ENCODE measurements around the gene METTL22.

Gene METTL22

DNA sequence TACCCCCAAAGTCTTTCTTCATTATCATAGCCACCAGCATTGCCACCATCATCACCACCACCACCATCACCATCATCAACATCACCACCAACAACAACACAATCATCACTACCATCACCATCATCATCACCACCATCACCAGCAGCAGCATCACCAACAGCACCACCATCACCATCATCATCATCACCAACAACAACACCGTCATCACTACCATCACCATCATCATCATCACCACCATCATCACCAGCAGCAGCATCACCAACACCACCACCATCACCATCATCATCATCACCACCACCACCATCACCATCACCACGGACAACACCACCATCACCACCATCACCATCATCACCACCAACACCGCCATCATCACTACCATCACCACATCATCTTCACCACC lies 30.7 kb upstream of the METTL22 start:
- no peak for FAIRE-seq
- DNase-seq (ENCODE audit: insufficient read length, low spot score), result no peak

DNA sequence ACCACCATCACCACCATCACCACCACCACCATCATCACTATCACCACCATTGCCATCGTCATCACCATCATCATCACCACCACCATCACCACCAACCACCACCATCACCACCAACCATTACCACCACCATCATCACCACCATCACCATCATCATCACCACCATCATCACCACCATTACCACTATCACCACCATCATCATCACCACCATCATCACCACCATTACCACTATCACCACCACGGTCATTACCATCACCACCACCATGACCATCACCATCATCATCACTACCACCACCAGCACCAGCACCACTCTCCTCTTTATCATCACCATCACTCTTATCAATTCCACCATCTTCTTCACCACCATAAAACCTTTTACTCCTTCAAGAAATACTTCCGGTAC lies 30.0 kb upstream of the METTL22 start:
- DNase-seq (ENCODE audit: insufficient read length, low spot score), result no peak
- no peak for FAIRE-seq

DNA sequence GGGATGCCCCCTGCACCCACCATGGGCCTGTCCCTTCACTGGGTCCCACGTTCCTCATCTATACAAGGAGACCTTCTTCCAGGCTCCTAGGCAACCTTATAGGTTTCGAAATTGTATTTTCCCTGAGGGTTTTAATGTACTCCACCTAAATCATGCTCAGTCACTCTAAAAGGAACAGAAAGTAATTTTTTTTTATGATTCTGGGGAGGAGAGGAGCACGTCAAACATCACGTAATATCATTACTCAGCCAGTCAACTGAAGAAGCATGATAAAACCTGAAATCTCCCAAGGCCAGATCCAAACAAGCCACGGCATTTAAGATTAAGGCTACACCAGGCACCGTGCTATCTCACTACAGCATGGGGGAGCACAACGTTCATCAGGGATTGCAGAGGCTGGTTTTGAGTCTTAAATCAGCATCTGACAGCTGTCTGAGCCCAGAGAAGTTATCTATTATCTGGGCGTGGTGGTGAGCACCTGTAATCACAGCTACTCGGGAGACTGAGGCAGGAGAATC lies 27.3 kb upstream of the METTL22 start:
- FAIRE-seq, result no peak
- no peak for DNase-seq (ENCODE audit: insufficient read length, low spot score)

DNA sequence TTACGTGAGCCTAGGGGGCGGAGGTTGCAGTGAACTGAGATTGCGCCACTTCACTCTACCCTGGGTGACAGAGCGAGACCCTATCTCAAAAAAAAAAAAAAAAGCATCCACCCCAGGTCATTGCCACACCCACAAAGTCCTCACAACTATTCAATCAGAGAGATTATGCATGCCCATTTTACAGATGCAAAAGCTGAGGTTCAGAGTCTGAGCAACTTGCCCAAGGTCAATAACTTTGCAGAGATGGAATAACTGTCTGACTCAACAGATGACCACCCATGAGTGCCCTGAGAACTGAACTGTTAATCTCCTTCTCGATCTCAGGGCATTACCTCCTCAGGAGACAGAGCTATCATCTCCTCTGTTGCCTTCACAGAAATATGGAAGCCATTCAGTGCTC lies 25.7 kb upstream of the METTL22 start:
- FAIRE-seq (no peak), DNase-seq (ENCODE audit: insufficient read length, low spot score) (no peak)

DNA sequence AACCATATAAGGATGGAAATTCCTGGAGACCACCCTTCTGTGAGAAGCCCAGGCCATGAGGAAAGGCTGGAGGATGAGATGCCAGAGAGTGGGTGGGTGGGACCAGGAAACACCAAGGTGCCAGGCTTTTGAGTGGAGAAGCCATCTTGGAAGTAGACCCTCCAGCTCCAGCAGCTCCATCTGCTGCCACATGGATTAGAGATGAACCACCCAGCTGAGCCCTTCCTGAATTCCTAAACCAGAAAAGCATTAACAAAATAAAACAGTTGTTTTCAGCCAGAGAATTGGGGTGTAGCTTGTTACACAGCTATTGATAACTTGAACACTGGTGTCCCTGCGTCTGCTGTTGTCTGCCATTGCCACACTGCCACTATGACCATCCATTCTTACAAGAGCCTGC lies 24.9 kb upstream of the METTL22 start:
- FAIRE-seq, result no peak
- DNase-seq (ENCODE audit: insufficient read length, low spot score), result no peak

DNA sequence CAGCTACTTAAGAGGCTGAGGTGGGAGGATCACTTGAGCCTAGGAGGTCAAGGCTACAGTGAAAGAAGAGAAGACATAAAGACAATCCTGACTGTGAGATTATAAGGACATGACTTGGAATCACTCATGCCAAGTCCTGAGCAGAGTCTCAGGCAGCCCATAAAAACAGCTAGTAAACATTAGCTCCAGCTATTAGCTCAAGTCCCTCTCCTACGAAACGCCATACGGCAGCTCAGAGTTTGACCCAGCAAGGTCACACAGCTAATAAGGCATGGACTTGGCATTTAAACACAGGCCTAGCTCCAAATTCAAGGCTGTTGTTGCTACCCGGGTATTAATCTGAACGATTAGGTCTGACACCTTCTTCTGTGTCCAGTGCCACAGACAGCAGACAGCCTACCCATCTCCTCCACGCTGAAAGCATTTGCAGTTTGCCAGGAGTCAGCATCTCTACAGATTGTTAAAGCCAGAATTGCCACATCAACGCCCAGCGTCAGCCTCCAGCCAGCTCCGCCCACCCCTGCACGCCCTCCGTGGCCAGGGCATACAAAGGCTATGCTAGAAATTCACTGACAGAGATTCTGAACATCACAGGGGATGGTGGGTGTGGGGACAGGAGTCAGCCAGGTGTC lies 21.2 kb upstream of the METTL22 start:
- DNase-seq (ENCODE audit: insufficient read length, low spot score), result no peak
- no peak for FAIRE-seq

DNA sequence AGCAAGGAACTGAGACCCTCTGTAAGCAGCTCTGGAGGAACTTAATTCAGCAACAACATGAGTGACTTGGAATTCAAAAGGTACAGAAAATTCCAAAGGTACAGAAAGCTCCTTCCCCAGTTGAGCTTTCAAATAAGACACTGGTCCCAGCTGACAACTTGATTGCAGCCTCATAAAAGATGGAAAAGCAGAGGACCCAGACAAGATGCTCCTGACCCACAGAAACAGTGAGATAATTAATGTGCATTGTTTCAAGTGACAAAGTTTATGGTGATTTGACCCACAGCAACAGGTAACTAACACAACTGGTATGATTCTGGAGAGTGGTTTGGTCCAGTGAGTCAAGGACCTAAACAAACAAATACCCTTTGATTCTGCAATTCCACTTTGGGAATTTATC lies 15.9 kb upstream of the METTL22 start:
- FAIRE-seq (no peak), DNase-seq (ENCODE audit: insufficient read length, low spot score) (no peak)

DNA sequence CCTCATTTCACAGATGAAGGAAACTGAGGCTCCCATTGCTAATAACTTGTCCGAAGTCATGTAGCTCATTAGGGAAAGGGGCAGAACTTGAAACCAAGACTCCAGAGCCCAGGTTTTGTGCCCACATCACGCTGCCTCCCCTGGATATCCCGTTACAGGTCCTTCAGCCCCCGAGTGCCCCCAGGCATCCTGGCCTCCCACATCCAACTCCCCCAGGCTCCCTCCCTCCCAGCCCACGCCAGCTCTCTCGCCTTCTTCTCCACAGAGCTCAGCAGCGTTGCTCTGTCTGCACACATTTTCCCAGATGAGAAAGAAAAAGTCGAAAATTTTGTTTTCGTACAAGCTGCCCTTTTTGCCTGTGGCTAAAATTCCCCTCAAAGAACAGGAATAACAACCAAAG lies 14.3 kb upstream of the METTL22 start:
- FAIRE-seq (no peak), DNase-seq (ENCODE audit: insufficient read length, low spot score) (no peak)

DNA sequence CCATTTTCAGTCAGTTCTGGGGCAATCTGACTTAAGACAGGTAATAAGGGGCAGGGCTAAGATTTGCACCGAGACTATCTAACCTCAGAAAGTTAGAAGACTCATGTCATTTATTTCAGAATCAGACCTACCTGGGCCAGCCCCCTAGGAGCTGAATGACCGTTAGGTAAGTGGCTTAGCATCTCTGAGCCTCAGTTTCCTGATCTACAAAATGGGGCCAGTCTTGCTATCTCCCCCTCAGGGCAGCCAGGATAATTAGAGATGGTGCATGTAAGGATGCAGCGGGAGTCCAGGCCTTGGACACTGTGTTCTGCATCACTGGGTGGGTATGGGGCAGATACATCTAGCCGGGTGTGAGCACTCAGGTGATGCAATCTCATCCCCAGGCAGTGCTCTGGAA lies 10.4 kb upstream of the METTL22 start:
- DNase-seq (ENCODE audit: insufficient read length, low spot score), result no peak
- no peak for FAIRE-seq

DNA sequence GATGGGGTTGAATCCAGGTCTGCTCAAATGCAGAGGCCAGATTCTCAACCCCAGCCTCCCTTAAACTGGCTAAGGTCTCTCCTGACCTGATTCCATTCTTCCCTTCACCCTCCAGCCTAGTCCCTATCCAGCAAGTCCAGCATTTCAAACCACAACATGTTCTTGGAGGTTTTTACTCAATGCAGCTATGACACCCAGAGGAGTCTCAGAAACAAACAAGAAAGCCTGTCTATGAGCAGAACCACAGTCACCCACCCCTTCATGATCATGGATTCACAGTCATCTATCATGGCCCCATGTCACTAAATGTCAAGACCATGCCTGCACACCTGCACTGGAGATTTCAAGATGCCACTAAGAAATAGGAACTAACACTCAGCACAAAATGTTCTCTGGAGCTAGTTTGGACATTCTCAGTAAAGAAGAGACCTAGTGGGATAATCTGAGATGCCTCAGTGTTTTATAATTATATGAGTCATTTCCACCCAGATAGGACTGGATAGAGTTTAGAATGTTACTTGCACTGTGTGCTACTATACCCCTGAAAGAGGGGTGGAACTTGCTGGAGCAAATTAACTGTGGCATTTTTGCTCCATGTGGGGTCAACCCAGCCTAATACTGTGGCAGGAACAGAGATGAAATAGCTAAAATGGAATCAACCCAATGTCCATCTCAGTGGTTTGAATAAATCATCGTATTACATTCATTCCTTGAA lies 9.5 kb upstream of the METTL22 start:
- FAIRE-seq (no peak), DNase-seq (ENCODE audit: insufficient read length, low spot score) (no peak)

DNA sequence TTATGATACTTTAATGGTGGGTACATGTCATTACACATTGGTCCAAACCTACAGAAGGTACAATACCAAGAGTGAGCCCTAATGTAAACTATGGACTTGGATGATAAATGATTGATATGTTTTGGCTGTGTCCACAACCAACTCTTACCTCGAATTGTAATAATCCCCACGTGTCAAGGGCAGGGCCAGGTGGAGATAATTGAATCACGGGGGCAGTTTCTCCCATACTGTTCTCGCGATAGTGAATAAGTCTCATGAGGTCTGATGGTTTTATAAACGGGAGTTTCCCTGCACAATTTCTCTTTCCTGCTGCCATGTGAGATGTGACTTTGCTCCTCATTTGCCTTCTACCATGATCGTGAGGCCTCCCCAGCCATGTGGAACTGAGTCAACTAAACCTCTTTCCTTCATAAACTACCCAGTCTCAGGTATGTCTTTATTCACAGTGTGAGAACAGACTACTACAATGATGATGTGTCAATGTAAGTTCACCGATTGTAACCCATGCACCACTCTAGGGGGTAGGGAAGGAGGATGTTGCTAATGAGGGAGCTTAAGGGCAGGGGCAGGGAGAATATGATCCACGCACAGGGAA lies 7.0 kb upstream of the METTL22 start:
- peak; percentile 13 for FAIRE-seq

DNA sequence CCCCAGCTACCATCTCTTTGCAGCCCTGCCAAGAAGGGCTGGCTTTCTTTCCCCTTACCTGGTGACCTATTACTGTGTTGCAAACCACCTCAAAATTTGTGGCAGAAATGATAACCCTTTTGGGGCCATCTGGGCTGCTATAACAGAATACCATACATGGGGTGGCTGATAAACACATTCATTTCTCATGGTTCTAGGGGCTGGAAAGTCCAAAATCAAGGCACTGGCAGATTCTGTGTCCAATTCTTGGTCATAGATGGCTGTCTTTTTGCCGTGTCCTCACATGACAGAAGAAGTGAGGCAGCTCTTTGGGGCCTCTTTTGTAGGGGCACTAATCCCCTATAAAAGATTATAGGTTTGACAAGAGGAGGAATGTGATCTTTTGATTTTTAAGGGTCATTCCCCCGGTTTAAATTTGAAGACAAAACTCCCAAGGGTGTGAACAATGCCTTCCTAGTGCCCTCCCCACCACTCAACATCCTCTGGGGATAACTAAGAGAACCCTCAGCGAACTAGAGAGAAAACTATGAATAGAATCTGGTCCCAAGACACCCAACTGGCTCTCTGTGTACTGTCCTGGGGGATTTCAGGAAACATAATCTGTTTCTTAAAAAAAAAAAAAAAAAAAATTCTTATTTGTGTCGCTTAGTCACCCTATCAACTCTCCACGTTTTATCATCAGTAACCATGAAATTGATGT lies 1.7 kb upstream of the METTL22 start:
- FAIRE-seq, result no peak
- DNase-seq (ENCODE audit: insufficient read length, low spot score), result no peak

More for the DNA sequence above, 7.0 kb upstream of the METTL22 start:
- no peak for DNase-seq (ENCODE audit: insufficient read length, low spot score)

DNA sequence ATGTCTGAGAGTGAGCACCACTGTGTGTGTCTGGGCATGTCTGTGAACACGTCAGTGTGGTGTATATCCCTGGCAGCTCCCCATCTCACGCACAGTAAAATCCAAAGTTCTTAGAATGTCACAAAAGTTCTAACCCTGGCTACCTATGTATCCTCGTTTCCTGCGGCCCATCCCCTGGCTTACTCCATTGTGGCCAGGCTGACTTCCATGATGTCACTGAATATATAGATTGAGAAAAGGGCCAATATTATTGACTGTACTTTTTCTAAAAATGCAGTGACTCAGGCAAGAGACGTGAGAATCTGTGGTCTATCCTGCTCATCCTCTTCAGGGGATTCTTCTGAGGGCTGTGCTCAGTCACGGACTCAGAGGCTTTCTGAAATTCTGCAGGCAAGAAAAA lies 963 bp upstream of the METTL22 start:
- FAIRE-seq (no peak), DNase-seq (ENCODE audit: insufficient read length, low spot score) (no peak)

DNA sequence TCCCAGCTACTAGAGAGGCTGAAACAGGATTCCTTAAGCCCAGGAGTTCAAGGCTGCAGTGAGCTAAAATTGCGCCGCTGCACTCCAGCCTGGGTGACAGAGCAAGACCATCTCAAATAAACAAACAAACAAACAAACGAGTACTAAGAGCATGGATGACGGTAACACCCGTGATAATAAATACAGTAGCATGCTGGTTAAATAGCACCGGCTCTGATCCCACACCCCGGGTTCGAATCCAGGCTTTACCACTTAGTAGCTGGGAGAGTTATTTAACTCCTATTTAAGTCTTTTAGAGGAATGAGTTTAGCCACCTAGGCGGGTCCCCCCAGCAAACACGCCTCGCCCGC lies 301 bp upstream of the METTL22 start:
- DNase-seq (ENCODE audit: insufficient read length, low spot score) (no peak), FAIRE-seq (no peak)

DNA sequence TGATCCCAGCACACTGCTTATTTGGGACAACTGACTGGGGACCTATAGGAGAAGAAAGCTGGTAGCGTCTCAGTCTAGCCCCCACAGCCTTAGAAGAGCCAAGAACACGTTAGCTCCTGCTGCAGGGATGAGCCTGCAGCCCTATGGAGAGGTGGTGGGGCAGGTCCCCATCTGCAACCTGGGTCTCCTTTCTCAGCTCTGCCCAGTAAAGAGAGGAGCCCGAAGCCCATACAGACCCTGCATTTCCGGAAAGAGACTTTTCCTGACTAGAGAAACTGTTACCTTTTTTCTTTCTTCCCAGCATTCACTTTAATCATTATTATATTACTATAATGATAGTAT lies 788 bp downstream of the METTL22 start:
- DNase-seq (ENCODE audit: insufficient read length, low spot score) (no peak), FAIRE-seq (no peak)

DNA sequence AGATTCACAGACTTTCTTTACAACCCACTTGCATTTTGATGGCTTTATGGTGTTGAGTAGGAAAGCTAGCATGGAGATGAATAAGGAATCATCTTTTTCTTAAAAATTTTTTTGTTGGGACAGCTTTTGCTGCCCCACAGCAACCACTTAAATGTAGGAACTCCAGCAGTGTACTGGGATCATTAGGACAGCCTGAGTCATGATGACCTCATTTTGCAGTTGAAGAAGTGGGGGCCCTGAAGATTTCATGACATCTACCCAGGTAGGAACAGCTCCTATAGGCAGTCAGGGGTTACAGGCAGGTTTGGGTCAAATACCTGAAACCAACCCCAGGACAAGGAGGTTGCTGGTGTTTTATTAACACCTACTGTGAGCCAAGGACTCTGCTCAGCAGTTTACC lies 2.1 kb downstream of the METTL22 start:
- FAIRE-seq (no peak), DNase-seq (ENCODE audit: insufficient read length, low spot score) (no peak)

DNA sequence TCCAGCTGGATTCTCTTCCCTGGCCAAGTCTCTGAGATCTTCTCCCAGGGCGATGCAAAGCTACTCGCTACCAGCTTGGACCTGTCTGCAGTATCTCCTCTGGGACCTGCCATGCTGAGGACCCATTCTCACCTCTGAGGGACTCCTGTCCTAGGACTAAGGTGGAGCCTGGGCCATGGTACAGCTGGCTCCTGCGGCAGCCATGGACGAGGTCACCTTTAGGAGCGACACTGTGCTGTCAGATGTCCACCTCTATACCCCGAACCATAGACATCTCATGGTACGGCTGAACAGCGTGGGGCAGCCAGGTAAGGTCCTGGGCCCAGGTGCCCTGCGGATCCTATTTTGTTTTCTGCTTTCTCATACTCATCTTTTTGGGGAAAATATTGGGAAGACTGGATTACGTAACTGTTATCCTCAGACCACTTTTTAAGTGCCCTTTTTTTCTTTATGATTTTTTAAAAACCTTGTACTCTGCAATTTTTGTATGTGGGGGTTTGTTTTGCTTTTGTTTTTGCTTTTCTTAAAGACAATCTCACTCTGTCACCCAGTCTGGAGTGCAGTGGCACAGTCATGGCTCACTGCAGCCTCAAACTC lies 4.1 kb downstream of the METTL22 start:
- DNase-seq (ENCODE audit: insufficient read length, low spot score) (no peak), FAIRE-seq (no peak)

DNA sequence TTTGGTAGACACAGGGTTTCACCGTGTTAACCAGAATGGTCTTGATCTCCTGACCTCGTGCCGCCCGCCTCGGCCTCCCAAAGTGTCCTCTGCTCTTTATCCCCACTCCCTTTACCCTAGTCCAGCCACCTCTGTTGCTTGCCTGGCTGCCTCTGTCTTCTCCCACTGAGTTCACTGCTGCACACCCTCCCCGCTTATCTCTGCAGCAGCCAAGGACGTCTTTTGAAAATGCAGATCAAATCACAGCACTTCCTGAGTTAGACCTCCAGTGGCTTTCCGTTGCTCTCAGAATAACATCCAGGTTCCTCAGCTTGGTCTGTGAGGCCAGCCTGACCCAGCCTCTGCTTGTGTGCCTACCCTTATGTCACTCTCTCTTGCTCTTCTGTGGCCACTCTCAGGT lies 5.4 kb downstream of the METTL22 start:
- no peak for DNase-seq (ENCODE audit: insufficient read length, low spot score)
- no peak for FAIRE-seq

DNA sequence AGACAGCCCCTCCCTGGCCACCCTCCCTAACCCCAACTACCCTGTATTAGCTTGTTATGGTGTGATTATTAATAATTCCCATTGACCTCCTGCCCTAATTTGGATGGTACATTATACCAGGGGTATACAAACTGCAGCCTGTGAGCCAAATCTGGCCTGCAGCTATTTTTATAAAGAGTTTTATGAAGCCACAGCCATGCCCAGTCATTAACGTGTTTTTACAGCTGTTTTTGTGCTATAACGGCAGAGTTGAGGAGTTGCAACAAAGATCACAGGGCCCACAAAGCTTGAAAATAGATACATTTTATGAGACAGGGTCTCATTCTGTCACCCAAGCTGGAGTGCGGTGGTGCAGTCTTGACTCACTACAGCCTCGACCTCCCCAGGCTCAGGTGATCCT lies 6.0 kb downstream of the METTL22 start:
- FAIRE-seq (no peak), DNase-seq (ENCODE audit: insufficient read length, low spot score) (no peak)

DNA sequence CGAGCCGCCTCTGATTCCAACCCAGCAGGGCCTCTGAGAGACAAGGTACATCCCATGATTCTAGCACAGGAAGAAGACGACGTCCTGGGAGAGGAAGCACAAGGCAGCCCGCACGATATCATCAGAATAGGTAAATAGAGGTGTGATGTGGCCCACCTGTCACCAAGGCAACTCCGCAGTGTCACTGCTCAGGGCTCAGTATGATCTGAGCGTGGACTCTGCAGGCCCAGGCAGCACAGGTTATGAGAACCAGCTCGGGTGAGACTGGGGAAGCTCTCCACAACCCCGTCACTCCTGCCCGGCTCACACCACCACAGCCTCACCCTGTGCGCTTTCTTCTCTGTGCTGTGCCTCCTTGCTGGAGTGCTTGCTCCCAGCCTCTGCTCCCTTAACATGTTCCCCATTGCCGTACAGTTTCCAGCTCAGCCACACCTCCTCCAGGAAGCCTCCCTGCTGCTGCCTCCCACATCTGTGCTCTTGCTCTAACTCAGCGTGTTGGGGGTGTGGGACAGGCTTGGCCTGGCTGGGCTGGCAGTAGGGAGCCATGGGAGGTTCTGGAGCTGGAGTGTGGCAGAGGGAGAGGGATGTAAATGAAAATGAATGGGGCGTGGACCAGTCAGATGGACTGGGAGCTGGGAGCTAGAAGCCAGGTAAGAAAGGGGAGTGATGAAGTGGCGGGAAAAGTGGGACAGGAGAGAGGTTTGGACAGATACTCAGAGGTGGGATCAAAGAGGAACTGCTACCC lies 7.7 kb downstream of the METTL22 start:
- DNase-seq (ENCODE audit: insufficient read length, low spot score), result no peak
- FAIRE-seq, result no peak

All from HTR-8/SVneo (cell line).